LHCN-M2 (cell line): ENCODE results near the gene TIPRL. TPM values are rescaled to one million over a fixed set of nuclear protein-coding genes. Genes with fewer than 3 reads are reported as not detected.

ENCODE experiments used
- DNase-seq: peaks from one replicate; pipeline ENCODE4 v3.0.0-alpha.2; 2012; ENCODE audit warnings: low read depth
- total RNA-seq: library from RNA; depleted of rRNA; stranded (reverse); fragments of >200 nt; gene quantifications from 2 replicates; pipeline ENCODE4 v1.2.3, GENCODE V29; 2014

TIPRL gene
- total RNA-seq, 1 experiment from 2014 or later, result 36.1 TPM

- no peak for DNase-seq
Measured at GRCh38 chr1:168213349-168213748, 34.6 kb downstream of the TIPRL start.

GRCh38 chr1:168216171-168216570 lies 37.4 kb downstream of the TIPRL start:
- no peak for DNase-seq

- no peak for DNase-seq
Measured at GRCh38 chr1:168217664-168218063, 38.9 kb downstream of the TIPRL start.

- DNase-seq, result no peak
Measured at GRCh38 chr1:168218658-168219057, 39.9 kb downstream of the TIPRL start.

GRCh38 chr1:168220470-168220871 lies 41.7 kb downstream of the TIPRL start:
- no peak for DNase-seq

- no peak for DNase-seq
Measured at GRCh38 chr1:168221275-168221674, 42.5 kb downstream of the TIPRL start.

- DNase-seq, result peak; percentile 18
Measured at GRCh38 chr1:168223261-168223660, 44.5 kb downstream of the TIPRL start.

- peak; percentile 22 for DNase-seq
Measured at GRCh38 chr1:168223681-168224540, 45.1 kb downstream of the TIPRL start.

GRCh38 chr1:168224991-168225390 lies 46.2 kb downstream of the TIPRL start:
- no peak for DNase-seq

- DNase-seq, result peak; percentile 69
Measured at GRCh38 chr1:168225476-168226190, 46.9 kb downstream of the TIPRL start, which contains the start of gene SFT2D2. Gene SFT2D2 (plus strand): TSS chr1:168226004. CDS start chr1:168226080, 76 bp downstream.

GRCh38 chr1:168227620-168228019 lies 48.9 kb downstream of the TIPRL start:
- DNase-seq, result peak; percentile 48

- DNase-seq, result no peak
Measured at GRCh38 chr1:168229893-168230292, 51.1 kb downstream of the TIPRL start.

GRCh38 chr1:168230709-168231108 lies 51.9 kb downstream of the TIPRL start:
- no peak for DNase-seq

GRCh38 chr1:168234846-168235547 lies 56.2 kb downstream of the TIPRL start:
- DNase-seq, result peak; percentile 51

- DNase-seq, result no peak
Measured at GRCh38 chr1:168235548-168235885, 56.8 kb downstream of the TIPRL start.

GRCh38 chr1:168235937-168236336 lies 57.2 kb downstream of the TIPRL start:
- no peak for DNase-seq

GRCh38 chr1:168236836-168237611 lies 58.3 kb downstream of the TIPRL start:
- no peak for DNase-seq

- DNase-seq, result no peak
Measured at GRCh38 chr1:168243198-168243597, 64.4 kb downstream of the TIPRL start.

GRCh38 chr1:168243636-168244212 lies 65.0 kb downstream of the TIPRL start:
- no peak for DNase-seq

GRCh38 chr1:168245042-168245441 lies 66.3 kb downstream of the TIPRL start:
- DNase-seq, result no peak

- DNase-seq, result no peak
Measured at GRCh38 chr1:168246506-168246905, 67.7 kb downstream of the TIPRL start.
